NCI-H146 treated with DMSO at 0.1 percent for 48 hours (cell line): ENCODE results near the gene FAR1.

Source experiments
- DNase-seq: peaks from one replicate; lab custom pipeline; 2025; ENCODE audit not compliant: unreplicated experiment; lab: John Stamatoyannopoulos, UW

The FAR1 gene

GRCh38 chr11:13775471-13775870 is 107.0 kb downstream of the FAR1 start:
- DNase-seq: no peak

DNA sequence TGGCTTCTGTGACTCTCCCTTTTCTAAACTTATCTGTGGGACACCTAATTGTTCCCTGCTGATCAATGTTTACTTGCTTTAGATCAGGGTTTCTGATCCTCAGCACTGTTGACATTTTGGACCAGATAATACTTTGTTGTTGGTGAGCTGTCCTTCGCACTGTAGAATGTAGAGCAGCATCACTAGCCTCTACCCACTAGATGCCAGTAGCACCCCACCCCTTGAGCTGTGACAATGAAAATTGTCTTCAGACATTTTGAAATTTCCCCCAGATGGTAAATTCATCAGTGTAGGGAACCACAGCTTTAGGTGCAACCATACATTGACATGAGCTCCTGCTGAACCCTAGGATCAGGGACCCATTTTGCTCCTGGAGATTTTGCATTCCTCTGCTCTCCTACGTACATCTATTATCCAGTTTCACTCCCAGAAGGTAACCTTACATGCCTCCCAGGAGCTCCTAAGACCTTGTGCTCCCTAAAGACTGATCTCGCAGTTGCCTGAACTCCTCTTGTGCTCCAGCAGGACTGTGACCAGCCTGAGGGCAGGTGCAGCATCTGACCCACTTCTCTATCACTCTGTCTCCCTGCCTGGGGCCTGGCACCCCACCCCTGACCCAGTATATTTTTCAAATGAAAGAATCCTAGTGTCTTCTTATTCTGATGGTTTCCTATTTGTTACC is 107.8 kb downstream of the FAR1 start:
- DNase-seq: no peak

DNA sequence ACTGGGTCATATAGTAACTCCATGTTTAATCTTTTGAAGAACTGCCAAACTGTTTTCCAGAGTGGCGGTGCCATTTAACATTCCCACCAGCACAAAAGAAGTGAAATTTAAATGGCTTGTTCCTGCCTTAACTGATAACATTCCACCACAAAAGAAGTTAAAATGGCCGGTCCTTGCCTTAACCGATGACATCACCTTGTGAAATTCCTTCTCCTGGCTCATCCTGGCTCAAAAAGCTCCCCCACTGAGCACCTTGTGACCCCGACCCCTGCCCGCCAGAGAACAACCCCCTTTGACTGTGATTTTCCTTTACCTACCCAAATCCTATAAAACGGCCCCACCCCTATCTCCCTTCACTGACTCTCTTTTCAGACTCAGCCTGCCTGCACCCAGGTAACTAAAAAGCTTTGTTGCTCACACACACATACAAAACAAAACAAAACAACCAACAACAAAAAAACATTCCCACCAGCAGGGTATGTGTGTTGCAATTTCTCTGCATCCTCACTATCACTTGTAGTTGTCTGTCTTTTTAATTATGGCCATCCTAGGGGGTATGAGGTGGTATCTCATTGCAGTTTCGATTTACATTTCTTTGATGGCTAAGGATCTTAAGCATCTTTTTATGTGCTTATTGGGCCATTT is 109.0 kb downstream of the FAR1 start:
- no peak for DNase-seq

GRCh38 chr11:13778345-13778744 is 109.9 kb downstream of the FAR1 start:
- DNase-seq: no peak

- DNase-seq: no peak
These were observed 112.7 kb downstream of the FAR1 start for GRCh38 chr11:13781153-13781552.
